ENCODE data around the gene PDGFA.

The PDGFA gene

DNA sequence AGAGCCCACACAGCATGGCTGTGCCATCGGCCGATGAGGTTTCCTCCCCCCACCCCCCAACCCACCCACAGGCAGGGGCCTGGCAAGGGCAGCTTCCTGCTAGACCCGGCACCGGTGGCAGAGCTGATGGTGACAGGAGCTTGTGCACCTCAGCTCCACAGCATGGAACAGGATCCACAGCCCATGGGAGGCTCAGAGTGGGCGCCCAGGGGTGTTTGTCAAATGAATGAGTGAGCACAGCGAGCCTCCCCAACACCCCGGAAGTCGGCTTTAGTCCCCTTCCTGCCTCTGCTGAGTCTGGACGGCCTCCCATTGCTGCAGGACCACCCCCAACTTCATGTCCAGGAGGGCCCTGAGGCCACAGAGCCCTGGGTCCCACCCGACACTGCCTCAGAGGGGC is 68.9 kb downstream of the PDGFA start:
- Mint-ChIP-seq H3K36me3 (peaks cover 4% of the 10 kb centered on the region), H3K27me3 (peaks cover 15% of the 10 kb centered on the region), H3K4me3 (peak overlapping the region; percentile 50), H3K4me1 (peaks cover 8% of the 10 kb centered on the region), H3K27ac (peak overlapping the region; percentile 67), H3K9me3 (no peaks in the 10 kb centered on the region)
- DNase-seq (ENCODE audit: low spot score in 2 of 2) (no peak), ATAC-seq (ENCODE audit: low read depth) (no peak)

- DNase-seq (ENCODE audit: low spot score in 2 of 2) (no peak), ATAC-seq (ENCODE audit: low read depth) (no peak)
- no peak overlapping the region for H3K27ac Mint-ChIP-seq
- H3K9me3 Mint-ChIP-seq: no peaks in the 10 kb centered on the region
- peaks cover 8% of the 10 kb centered on the region for H3K4me1 Mint-ChIP-seq
- H3K27me3 Mint-ChIP-seq: peaks cover 15% of the 10 kb centered on the region
- H3K4me3 Mint-ChIP-seq: no peak overlapping the region
- peaks cover 4% of the 10 kb centered on the region for H3K36me3 Mint-ChIP-seq
Measured at GRCh38 chr7:450036-450435, 69.6 kb downstream of the PDGFA start.

- Mint-ChIP-seq H3K36me3 (peaks cover 4% of the 10 kb centered on the region), H3K9me3 (no peaks in the 10 kb centered on the region), H3K4me1 (peaks cover 8% of the 10 kb centered on the region), H3K4me3 (no peak overlapping the region), H3K27me3 (peaks cover 15% of the 10 kb centered on the region), H3K27ac (no peak overlapping the region)
- no peak for DNase-seq (ENCODE audit: low spot score in 2 of 2)
- no peak for ATAC-seq (ENCODE audit: low read depth)
Measured at GRCh38 chr7:449324-450019, 70.2 kb downstream of the PDGFA start.

DNA sequence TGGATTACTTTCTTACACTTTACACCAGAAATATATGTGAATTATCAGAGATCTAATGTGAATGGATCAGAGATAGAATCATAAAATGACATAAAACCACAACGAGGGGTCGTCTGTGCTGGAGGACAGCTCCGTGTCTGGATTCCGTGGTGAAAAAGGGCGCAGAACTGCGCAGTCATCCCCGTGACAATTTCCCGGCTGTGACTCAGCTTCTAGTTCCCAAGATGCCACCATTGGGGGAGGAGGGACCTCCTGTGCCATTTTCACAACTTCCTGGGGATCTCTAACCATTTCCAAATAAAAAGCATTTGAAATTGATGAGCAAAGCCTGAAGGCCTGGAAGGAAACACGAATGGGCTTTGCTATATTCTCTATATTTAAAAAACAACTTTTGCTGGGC is 72.1 kb downstream of the PDGFA start:
- Mint-ChIP-seq H3K27me3 (peaks cover 13% of the 10 kb centered on the region), H3K27ac (no peak overlapping the region), H3K4me3 (no peak overlapping the region), H3K4me1 (peaks cover 8% of the 10 kb centered on the region), H3K9me3 (no peaks in the 10 kb centered on the region), H3K36me3 (peaks cover 4% of the 10 kb centered on the region)
- DNase-seq (ENCODE audit: low spot score in 2 of 2) (no peak), ATAC-seq (ENCODE audit: low read depth) (no peak)
